Prostate gland (tissue), 2 donors: ENCODE data around the gene NR6A1. TPM values are rescaled to one million over a fixed set of nuclear protein-coding genes. Genes with fewer than 3 reads are reported as not detected.

Experiments
- DNase-seq: peaks from one replicate; pipeline ENCODE4 v3.0.0-alpha.2; 2019; ENCODE audit warnings: low spot score
- H3K27ac ChIP-seq, 2 donors: fragments of 200-600 bp; sonication (generic); 2 replicates each; pipeline ENCODE4 v1.5.1; 2017 to 2019
- H3K27me3 ChIP-seq: fragments of 200-600 bp; sonication (generic); replicated peaks from 2 replicates; pipeline ENCODE4 v1.5.1; 2019; ENCODE audit not compliant: insufficient read depth
- H3K36me3 ChIP-seq, 2 donors: fragments of 200-600 bp; sonication (generic); 1 replicate in 1 of 2; 2 replicates in 1 of 2; pipeline versions ENCODE4 v1.5.1 to v1.8.1; 2017 to 2019
- H3K4me1 ChIP-seq: fragments of 200-600 bp; sonication (generic); replicated peaks from 2 replicates; pipeline ENCODE4 v1.5.1; 2019
- H3K4me3 ChIP-seq, 2 donors: fragments of 200-600 bp; sonication (generic); 2 replicates each; pipeline ENCODE4 v1.5.1; 2017 to 2019
- H3K9me3 ChIP-seq: fragments of 200-600 bp; sonication (generic); 2 replicates; pipeline ENCODE4 v1.5.1; 2017
- CTCF ChIP-seq, 4 experiments: fragments of 200-600 bp in 2 of 4; fragments of 450-650 bp in 2 of 4; sonication (generic) in 2 of 4; IDR thresholded peaks; 1 replicate in 3 of 4; 2 replicates in 1 of 4; pipeline ENCODE4 v1.5.1; 2016 to 2019; ENCODE audit warnings: antibody characterized with exemption in 4 of 4, mild to moderate bottlenecking in 2 of 4, moderate library complexity in 2 of 4
- POLR2A ChIP-seq: fragments of 450-650 bp; IDR thresholded peaks from one replicate; pipeline ENCODE4 v1.6.1; 2016; ENCODE audit warnings: antibody characterized with exemption, mild to moderate bottlenecking
- POLR2AphosphoS5 ChIP-seq: sonication (generic); formaldehyde crosslinking; IDR thresholded peaks from one replicate; pipeline ENCODE4 v1.6.1; 2017; ENCODE audit warnings: antibody characterized with exemption
- WGBS: methylation state at CpG from one replicate; pipeline ENCODE4 v1.1.5; 2018; 5-methylcytosine and 5-hydroxymethylcytosine counted together
- intact Hi-C: fragments of 100-400 bp; cut with DNase I; formaldehyde crosslinking; loops from one replicate; pipeline ENCODE4 v1.14.2; 2022
- total RNA-seq, 2 donors: library from RNA; depleted of rRNA; stranded (reverse); fragments of >200 nt; gene quantifications; one replicate each; pipeline ENCODE4 v1.1.0, GENCODE V29; 2016

NR6A1 gene
- total RNA-seq, 2 donors from 2014 or later = 1.3 to 53.7 TPM

GRCh38 chr9:124709292-124709690, 61.8 kb downstream of the NR6A1 start:
- no peaks in the 10 kb centered on the region for H3K36me3 ChIP-seq
- intact Hi-C loops = no loop called here
- H3K4me1 ChIP-seq = no peaks in the 10 kb centered on the region
- WGBS = 98% methylated on average over 2 of the region's 2 CpGs
- H3K4me3 ChIP-seq = no peak overlapping the region
- H3K27ac ChIP-seq = no peak overlapping the region
- TF ChIP-seq CTCF (IDR thresholded peaks at IDR 0.05) = no peak
- TF ChIP-seq POLR2A = no peak
- no peak for TF ChIP-seq POLR2AphosphoS5
- no peaks in the 10 kb centered on the region for H3K9me3 ChIP-seq
- H3K27me3 ChIP-seq = no peaks in the 10 kb centered on the region
- DNase-seq = no peak

GRCh38 chr9:124708633-124709291, 62.3 kb downstream of the NR6A1 start:
- intact Hi-C loops = no loop called here
- Histone ChIP-seq H3K36me3 (no peaks in the 10 kb centered on the region), H3K9me3 (no peaks in the 10 kb centered on the region), H3K4me3 (no peak overlapping the region), H3K27me3 (no peaks in the 10 kb centered on the region), H3K4me1 (no peaks in the 10 kb centered on the region), H3K27ac (no peak overlapping the region)
- no peak for DNase-seq
- TF ChIP-seq POLR2AphosphoS5 (no peak), CTCF (IDR thresholded peaks at IDR 0.05) (no peak), POLR2A (no peak)
- WGBS = 92% methylated on average over 1 of the region's 1 CpG

- Histone ChIP-seq H3K4me1 (no peaks in the 10 kb centered on the region), H3K27ac (no peak overlapping the region), H3K9me3 (no peaks in the 10 kb centered on the region), H3K36me3 (no peaks in the 10 kb centered on the region), H3K4me3 (no peak overlapping the region), H3K27me3 (no peaks in the 10 kb centered on the region)
- no peak for DNase-seq
- no peak for TF ChIP-seq POLR2AphosphoS5
- no peak for TF ChIP-seq CTCF (IDR thresholded peaks at IDR 0.05)
- TF ChIP-seq POLR2A = no peak
- intact Hi-C loops = no loop called here
- 74% methylated on average over 2 of the region's 2 CpGs for WGBS
Observed at GRCh38 chr9:124708074-124708473, 63.0 kb downstream of the NR6A1 start.

GRCh38 chr9:124707666-124708065, 63.4 kb downstream of the NR6A1 start:
- H3K27me3 ChIP-seq = no peaks in the 10 kb centered on the region
- DNase-seq = no peak
- no peak overlapping the region for H3K4me3 ChIP-seq
- intact Hi-C loops = no loop called here
- no peak overlapping the region for H3K27ac ChIP-seq
- H3K9me3 ChIP-seq = no peaks in the 10 kb centered on the region
- H3K36me3 ChIP-seq = no peaks in the 10 kb centered on the region
- 82% methylated on average over 3 of the region's 3 CpGs for WGBS
- H3K4me1 ChIP-seq = no peaks in the 10 kb centered on the region
- TF ChIP-seq POLR2AphosphoS5 (no peak), CTCF (IDR thresholded peaks at IDR 0.05) (no peak), POLR2A (no peak)

- H3K27ac ChIP-seq = no peak overlapping the region
- DNase-seq = no peak
- H3K4me1 ChIP-seq = no peaks in the 10 kb centered on the region
- no peak overlapping the region for H3K4me3 ChIP-seq
- no peaks in the 10 kb centered on the region for H3K27me3 ChIP-seq
- no peak for TF ChIP-seq CTCF (IDR thresholded peaks at IDR 0.05)
- TF ChIP-seq POLR2AphosphoS5 = no peak
- TF ChIP-seq POLR2A = no peak
- H3K36me3 ChIP-seq = no peaks in the 10 kb centered on the region
- 92% methylated on average over 7 of the region's 7 CpGs for WGBS
- H3K9me3 ChIP-seq = no peaks in the 10 kb centered on the region
- intact Hi-C loops = no loop called here
Observed at GRCh38 chr9:124706685-124707084, 64.4 kb downstream of the NR6A1 start.
